NCI-H510A (cell line): ENCODE results near the gene ABTB2.

ENCODE experiments used
- DNase-seq: peaks from one replicate; lab custom pipeline; 2025; lab: John Stamatoyannopoulos, UW

ABTB2 gene

GRCh38 chr11:34284811-34285481 is 72.9 kb downstream of the ABTB2 start:
- no peak for DNase-seq

DNA sequence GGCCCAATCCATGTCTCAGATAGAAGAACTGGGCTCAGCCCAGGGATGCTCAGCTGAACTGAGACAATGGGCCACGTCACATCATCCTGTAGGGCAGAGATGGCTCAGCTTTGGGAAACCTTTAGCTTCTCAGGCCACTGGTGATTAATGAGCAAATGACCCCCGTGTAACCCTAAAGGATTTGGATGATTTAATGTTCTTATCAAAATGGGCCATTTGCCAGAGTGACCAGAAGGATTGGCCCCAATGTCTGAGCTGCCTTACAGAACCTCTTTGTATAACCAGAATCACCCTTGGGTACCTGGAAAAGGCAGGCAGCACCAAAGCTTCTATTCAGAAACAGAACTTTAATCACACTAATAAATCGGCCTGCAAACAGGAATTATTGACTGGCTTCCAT is 73.7 kb downstream of the ABTB2 start:
- DNase-seq, result no peak

GRCh38 chr11:34280945-34281872 is 76.6 kb downstream of the ABTB2 start:
- DNase-seq, result no peak

DNA sequence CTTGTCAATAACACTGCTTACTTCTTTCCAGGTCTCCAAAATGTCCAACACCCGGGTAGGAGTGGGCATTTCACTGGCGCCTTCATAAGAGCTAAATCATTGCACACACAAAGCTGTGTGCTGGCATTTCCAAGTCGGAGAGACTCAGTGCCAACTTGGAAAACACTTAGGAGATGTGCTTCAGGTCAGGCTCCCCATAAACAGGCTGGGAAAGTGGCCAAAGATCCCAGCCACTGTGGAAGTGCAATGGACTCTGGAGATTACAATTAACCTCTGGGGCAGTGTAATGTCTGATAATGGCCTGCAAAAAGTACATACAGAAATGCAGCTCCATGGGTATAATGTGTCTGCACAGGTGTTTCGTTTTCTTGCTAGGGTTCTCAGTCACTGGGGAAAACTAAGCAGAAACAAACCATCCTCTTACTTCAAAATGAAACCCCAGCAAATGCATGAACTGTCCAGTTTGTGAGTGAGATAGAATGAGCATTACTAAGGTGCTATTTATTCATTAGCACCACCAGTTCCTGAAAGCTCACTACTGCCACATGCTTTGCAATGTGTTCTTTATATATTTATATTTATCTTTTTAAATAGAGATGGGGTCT is 79.0 kb downstream of the ABTB2 start:
- no peak for DNase-seq

- DNase-seq, result no peak
Measured at GRCh38 chr11:34278175-34278574, 79.6 kb downstream of the ABTB2 start.

DNA sequence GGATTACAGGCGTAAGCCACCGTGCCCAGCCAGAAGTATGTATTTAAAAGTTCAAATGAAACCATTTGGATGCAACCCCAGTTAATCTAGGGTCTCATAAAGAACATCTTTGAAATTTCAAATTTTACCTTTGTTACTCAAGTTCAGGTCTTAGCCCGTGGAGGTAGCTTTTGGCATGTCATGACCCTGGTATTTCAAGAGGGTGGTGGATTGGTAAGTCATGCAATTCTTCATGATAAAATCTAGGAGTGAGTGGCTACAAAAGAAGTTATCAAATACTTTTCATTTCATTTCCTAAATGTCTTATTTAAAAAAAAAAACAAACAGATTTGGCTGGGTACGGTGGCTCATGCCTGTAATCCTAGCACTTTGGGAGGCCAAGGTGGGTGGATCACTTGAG is 80.6 kb downstream of the ABTB2 start:
- no peak for DNase-seq

- no peak for DNase-seq
Measured at GRCh38 chr11:34276352-34276864, 81.4 kb downstream of the ABTB2 start.

DNA sequence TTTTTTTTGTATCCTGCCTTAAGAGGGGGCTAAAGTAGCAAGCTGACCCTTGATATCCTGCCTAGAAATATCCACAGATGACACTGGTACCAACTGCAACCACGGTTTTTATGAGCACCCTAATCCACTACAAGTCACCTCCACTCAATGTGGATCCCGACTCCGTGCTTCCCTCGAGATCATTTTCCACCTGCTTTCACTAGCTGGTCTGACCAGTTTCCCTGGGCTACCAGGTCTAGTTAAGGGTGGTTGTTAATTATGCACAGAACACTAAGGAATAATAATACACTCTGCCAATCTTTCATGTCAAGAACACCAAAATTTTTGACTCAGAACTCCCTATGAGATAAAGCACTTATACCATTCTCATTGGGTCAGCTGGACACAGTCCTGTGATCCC is 82.3 kb downstream of the ABTB2 start:
- no peak for DNase-seq

- DNase-seq, result peak; percentile 66
Measured at GRCh38 chr11:34274712-34275398, 83.0 kb downstream of the ABTB2 start.

- no peak for DNase-seq
Measured at GRCh38 chr11:34273099-34273498, 84.7 kb downstream of the ABTB2 start.

GRCh38 chr11:34271727-34272126 is 86.1 kb downstream of the ABTB2 start:
- no peak for DNase-seq

GRCh38 chr11:34270711-34271110 is 87.1 kb downstream of the ABTB2 start:
- DNase-seq, result no peak

GRCh38 chr11:34269694-34270245 is 88.0 kb downstream of the ABTB2 start:
- no peak for DNase-seq

DNA sequence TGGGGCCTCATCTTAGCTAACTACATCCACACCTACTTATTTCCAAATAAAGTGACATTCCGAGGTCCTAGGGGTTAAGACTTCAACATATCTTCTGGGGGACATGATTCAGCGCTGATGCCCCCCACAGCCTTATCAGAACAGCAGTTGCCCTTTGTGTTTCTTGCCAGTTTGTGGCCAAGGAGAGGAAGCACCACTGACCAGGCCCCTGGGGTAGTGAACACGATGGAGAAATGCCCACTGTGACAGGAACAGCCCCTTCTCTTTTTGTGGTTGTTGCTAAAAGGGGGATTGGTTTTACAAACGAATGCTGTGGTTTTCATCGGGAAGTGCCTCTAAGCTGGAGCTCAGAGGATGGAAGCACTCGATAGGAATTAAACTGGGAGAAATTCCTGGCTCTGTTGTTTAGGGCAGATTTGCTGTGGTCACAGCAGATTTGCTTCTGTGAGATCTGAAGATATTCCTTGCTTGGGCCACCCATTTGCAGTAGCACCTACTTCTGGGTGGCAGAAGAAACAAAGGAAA is 88.8 kb downstream of the ABTB2 start:
- DNase-seq, result no peak

DNA sequence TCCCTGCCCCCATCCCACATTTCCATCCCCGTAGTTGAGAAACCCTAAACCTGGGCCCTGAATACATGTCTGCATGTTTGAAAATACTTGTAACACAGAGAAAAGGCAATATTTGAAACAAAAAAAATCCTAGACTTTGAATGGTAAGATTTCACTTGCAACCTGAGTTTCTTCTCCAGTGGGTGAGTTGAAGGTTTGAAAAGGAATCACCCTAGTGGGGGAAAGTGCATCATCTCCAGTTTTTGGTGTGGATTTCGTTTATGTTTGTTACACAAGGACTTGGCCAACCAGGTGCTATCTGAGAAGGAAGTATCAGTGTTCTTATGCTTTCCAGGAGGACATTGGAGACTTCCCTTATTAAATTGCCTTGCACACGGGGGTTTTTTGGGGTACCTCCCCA is 90.4 kb downstream of the ABTB2 start:
- no peak for DNase-seq

- no peak for DNase-seq
Measured at GRCh38 chr11:34267013-34267412, 90.8 kb downstream of the ABTB2 start.

DNA sequence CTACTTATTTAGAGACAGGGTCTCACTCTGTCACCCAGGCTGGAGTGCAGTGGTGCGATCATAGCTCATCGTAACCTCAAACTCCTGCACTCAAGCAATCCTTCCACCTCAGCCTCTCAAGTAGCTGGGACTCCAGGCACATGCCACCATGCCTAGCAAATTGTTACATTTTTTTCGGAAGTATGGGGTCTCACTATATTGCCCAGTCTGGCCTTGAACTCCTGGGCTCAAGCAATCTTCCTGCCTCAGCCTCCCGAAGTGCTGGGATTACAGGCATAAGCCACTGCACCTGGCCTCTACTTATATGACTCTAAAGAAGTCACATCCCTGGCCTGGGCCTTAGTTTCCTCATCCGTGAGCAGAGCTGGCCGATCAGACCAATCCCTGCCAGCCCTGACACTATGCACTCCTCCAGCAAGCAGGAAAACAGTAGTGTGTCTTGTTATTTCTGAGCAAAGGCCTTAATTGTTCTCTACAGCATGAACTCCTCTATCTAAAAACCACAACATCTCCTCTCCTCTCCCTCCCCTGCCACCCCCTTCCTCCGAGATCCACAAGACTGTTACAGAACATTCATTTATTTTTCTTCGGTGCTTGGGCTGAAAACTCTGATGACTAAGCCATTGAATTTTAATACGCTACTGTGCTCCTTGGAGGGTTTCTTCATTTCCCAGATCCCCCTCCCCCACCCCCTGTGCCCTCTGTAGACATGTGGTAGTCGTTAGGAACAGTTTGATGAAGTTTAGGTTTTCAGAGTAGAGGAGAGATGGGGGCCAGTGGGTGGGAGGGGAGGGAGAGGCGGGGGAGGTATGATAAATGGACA is 91.5 kb downstream of the ABTB2 start:
- no peak for DNase-seq

DNA sequence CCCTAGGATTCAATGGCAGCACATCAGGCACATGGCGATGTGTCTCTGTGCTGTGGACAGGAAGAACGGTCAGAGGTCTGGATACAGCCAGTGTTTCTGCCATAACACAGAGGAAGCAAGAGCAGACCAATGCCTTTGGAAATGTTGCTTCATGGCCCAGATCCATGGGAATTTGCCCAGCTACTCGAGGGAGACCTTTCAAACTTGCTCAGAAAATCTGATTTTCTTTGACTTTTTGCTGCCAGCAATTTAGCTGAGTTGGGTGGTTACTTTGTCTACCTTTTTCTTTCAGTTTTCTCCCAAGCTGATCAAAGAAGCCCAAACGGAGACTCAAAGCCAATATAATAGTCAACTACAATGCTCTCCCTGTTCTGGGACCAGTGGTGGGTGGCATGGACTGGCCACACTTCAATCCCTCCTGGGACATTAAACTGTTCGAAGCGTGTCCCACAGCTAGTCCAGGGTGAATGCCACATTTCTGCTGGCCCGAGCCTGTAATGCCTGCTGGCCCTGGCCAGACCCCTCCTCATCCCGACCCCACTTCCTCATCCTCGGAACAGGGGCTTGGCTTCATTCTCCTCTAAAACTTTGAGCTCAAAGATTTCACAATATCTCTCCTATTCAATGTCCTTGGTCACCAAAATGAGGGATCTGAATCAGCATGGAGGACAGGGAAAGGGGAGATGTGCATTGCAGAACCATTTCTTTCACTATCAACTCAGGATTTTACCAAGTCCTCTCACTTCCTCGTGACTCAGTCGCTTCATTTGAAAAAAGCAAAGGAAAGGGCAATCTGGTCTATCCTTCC is 93.3 kb downstream of the ABTB2 start:
- no peak for DNase-seq

DNA sequence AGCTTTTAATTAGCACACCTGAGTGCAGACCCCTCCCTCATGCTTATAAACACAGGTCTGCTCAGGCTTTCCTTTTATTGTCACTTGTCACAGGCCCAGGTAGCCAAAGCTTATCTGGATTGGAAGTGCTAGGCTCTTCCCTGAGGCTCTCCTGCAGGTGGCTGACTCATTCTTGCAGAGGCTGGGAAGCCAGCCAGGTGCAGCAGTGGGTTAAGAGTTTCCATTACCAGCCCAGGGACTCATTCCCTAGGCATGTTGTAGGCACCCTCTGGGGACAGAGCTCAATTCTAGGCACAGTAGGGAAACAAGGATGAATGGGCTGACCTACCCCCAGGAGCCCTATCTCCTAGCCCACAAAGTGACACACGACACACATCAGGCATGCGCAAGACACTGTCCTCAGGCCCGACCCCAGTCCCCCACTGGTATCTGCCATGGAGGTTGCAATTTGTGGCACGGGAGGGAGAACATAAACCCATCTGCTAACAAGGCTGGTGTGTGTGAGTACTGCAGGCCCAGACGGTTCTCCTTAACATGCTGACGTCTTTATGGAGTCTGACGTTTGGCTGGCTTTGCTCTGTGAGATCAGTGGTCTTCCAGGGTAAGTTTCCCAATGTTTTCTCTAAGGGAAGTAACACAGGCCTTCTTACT is 94.2 kb downstream of the ABTB2 start:
- peak; percentile 43 for DNase-seq
